HEK293T (cell line): ENCODE measurements around the gene AMELY.

Experiments used
- ARNT ChIP-seq: fragments of 450-650 bp; IDR thresholded peaks from 2 replicates; pipeline ENCODE4 v1.6.1; 2017; ENCODE audit warnings: mild to moderate bottlenecking
- BHLHE40 ChIP-seq: fragments of 450-650 bp; IDR thresholded peaks from 2 replicates; pipeline ENCODE4 v1.6.1; 2016; ENCODE audit warnings: mild to moderate bottlenecking, moderate library complexity, borderline replicate concordance
- ELF4 ChIP-seq: fragments of 450-650 bp; IDR thresholded peaks from 2 replicates; pipeline ENCODE4 v1.6.1; 2017; ENCODE audit warnings: antibody characterized with exemption
- FOXA1 ChIP-seq: fragments of 450-650 bp; IDR thresholded peaks from 2 replicates; pipeline ENCODE4 v1.6.1; 2016; ENCODE audit warnings: mild to moderate bottlenecking
- FOXK2 ChIP-seq: fragments of 450-650 bp; IDR thresholded peaks from 2 replicates; pipeline ENCODE4 v1.6.1; 2016; ENCODE audit warnings: mild to moderate bottlenecking
- FOXM1 ChIP-seq: fragments of 450-650 bp; IDR thresholded peaks from 2 replicates; pipeline ENCODE4 v1.6.1; 2017; ENCODE audit warnings: mild to moderate bottlenecking, borderline replicate concordance
- PKNOX1 ChIP-seq: fragments of 450-650 bp; IDR thresholded peaks from 2 replicates; pipeline ENCODE4 v1.6.1; 2016
- SP1 ChIP-seq: fragments of 450-650 bp; IDR thresholded peaks from 2 replicates; pipeline ENCODE4 v1.6.1; 2017
- SUZ12 ChIP-seq: fragments of 450-650 bp; IDR thresholded peaks from 2 replicates; pipeline ENCODE4 v1.6.1; 2016; ENCODE audit warnings: mild to moderate bottlenecking
- ZNF384 ChIP-seq: fragments of 450-650 bp; IDR thresholded peaks from 2 replicates; pipeline ENCODE4 v1.6.1; 2016

GRCh38 chrY:6931779-6932396 lies 20.3 kb upstream of the AMELY start:
- TF ChIP-seq BHLHE40 (no peak), FOXA1 (no peak), ELF4 (no peak), ZNF384 (no peak), FOXM1 (no peak), PKNOX1 (no peak), SP1 (no peak), SUZ12 (no peak), ARNT (no peak), FOXK2 (no peak)
